OCI-LY7 (cell line): ENCODE measurements around the gene LHX4. TPM values are rescaled to one million over a fixed set of nuclear protein-coding genes. Genes with fewer than 3 reads are reported as not detected.

Experiments
- BruUV-seq: library from RNA; stranded (reverse); fragments of 400-500 nt; replicated peaks from 2 replicates; lab custom pipeline; 2021; lab: Mats Ljungman, UMichigan
- CTCF ChIA-PET: fragments of 300-600 bp; sonication (Branson Sonifier 250); formaldehyde crosslinking; loops from one replicate; lab custom pipeline; 2022; ENCODE audit warnings: antibody characterized with exemption; ENCODE audit not compliant: unreplicated experiment; lab: Charles Lee
- POLR2A ChIA-PET: fragments of 300-600 bp; sonication (Branson Sonifier 250); formaldehyde crosslinking; loops from one replicate; lab custom pipeline; 2022; ENCODE audit warnings: antibody characterized with exemption; lab: Charles Lee
- DNase-seq: peaks from one replicate; pipeline ENCODE4 v3.0.0-alpha.2; 2015; ENCODE audit warnings: low spot score
- H2AFZ ChIP-seq: fragments of 200-600 bp; sonication (generic), shearing (Covaris generic); 2 replicates; pipeline ENCODE4 v1.6.1; 2014; ENCODE audit warnings: mild to moderate bottlenecking, antibody characterized with exemption, low read length, moderate library complexity
- H3K27ac ChIP-seq: fragments of 200-600 bp; sonication (generic); 2 replicates; pipeline ENCODE4 v1.5.1; 2014; ENCODE audit warnings: mixed run types, low read depth, mild to moderate bottlenecking, moderate library complexity, low read length, inconsistent platforms; ENCODE audit not compliant: poor library complexity, severe bottlenecking
- H3K36me3 ChIP-seq: fragments of 200-600 bp; sonication (generic); 2 replicates; pipeline ENCODE4 v1.6.1; 2014; ENCODE audit warnings: mild to moderate bottlenecking, antibody characterized with exemption, low read length, moderate library complexity, mixed read lengths; ENCODE audit not compliant: insufficient read depth
- H3K4me1 ChIP-seq: fragments of 200-600 bp; sonication (generic); 2 replicates; pipeline ENCODE4 v1.5.1; 2014; ENCODE audit warnings: mild to moderate bottlenecking, low read length; ENCODE audit not compliant: insufficient read depth, poor library complexity, severe bottlenecking
- H3K4me2 ChIP-seq: fragments of 200-600 bp; sonication (generic); 2 replicates; pipeline ENCODE4 v1.6.1; 2014; ENCODE audit warnings: mild to moderate bottlenecking, low read length
- H3K4me3 ChIP-seq: fragments of 200-600 bp; sonication (generic); 2 replicates; pipeline ENCODE4 v1.5.1; 2014; ENCODE audit warnings: mild to moderate bottlenecking, low read depth, low read length; ENCODE audit not compliant: poor library complexity, severe bottlenecking
- H3K79me2 ChIP-seq: fragments of 200-600 bp; sonication (generic); 2 replicates; pipeline ENCODE4 v1.6.1; 2016; ENCODE audit warnings: low read depth, mild to moderate bottlenecking, low read length, moderate library complexity, mixed read lengths; ENCODE audit not compliant: insufficient read depth
- H3K9me2 ChIP-seq: fragments of 200-600 bp; sonication (generic); 2 replicates; pipeline ENCODE4 v1.6.1; 2016; ENCODE audit warnings: mild to moderate bottlenecking, low read length, mixed read lengths; ENCODE audit not compliant: insufficient read depth
- H3K9me3 ChIP-seq: fragments of 200-600 bp; sonication (generic); 2 replicates; pipeline ENCODE4 v1.6.1; 2014; ENCODE audit warnings: mild to moderate bottlenecking, mixed run types, low read length, mixed read lengths
- H4K20me1 ChIP-seq: fragments of 200-600 bp; sonication (generic); 2 replicates; pipeline ENCODE4 v1.6.1; 2014; ENCODE audit warnings: mild to moderate bottlenecking, antibody characterized with exemption, low read length, moderate library complexity, mixed read lengths; ENCODE audit not compliant: insufficient read depth
- CTCF ChIP-seq: fragments of 200-600 bp; sonication (generic); conservative IDR thresholded peaks from 2 replicates; pipeline ENCODE4 v1.5.1; 2014; ENCODE audit warnings: mild to moderate bottlenecking, antibody characterized with exemption, low read length, moderate library complexity, mixed read lengths
- EZH2phosphoT487 ChIP-seq: fragments of 200-600 bp; sonication (generic); IDR thresholded peaks from 2 replicates; pipeline ENCODE4 v1.6.1; 2018; ENCODE audit warnings: low read depth, borderline replicate concordance, mild to moderate bottlenecking, mixed run types, antibody characterized with exemption, low read length, moderate library complexity, mixed read lengths
- intact Hi-C: fragments of 100-400 bp; cut with micrococcal nuclease; formaldehyde crosslinking; loops from one replicate; pipeline ENCODE4 v1.10.0; 2022; ENCODE audit not compliant: unreplicated experiment
- total RNA-seq, 2 experiments: library from RNA; depleted of rRNA in 1 of 2; stranded (reverse); fragments of >200 nt in 1 of 2; shearing (Covaris generic) in 1 of 2; gene quantifications; 2 replicates each; pipeline ENCODE4 v1.2.3, GENCODE V29; 2014 to 2022

LHX4 gene
- total RNA-seq, 2 experiments from 2014 or later: 0.06 TPM; not detected in 1

- H4K20me1 ChIP-seq: no peaks in the 10 kb centered on the region
- POLR2A ChIA-PET: no interaction called here
- no peak overlapping the region for H2AFZ ChIP-seq
- no peak overlapping the region for H3K4me3 ChIP-seq
- DNase-seq: no peak
- H3K27ac ChIP-seq: no peak overlapping the region
- BruUV-seq: no TSS peak
- CTCF ChIA-PET: no interaction called here
- TF ChIP-seq CTCF (no peak), EZH2phosphoT487 (no peak)
- H3K4me1 ChIP-seq: no peaks in the 10 kb centered on the region
- H3K4me2 ChIP-seq: no peak overlapping the region
- intact Hi-C loops: no loop called here
- H3K36me3 ChIP-seq: no peaks in the 10 kb centered on the region
- no peaks in the 10 kb centered on the region for H3K9me3 ChIP-seq
- H3K9me2 ChIP-seq: no peaks in the 10 kb centered on the region
- H3K79me2 ChIP-seq: no peaks in the 10 kb centered on the region
Measured at GRCh38 chr1:180265871-180266270, 35.8 kb downstream of the LHX4 start.

GRCh38 chr1:180266275-180267210 lies 36.5 kb downstream of the LHX4 start:
- DNase-seq: no peak
- H3K4me1 ChIP-seq: no peaks in the 10 kb centered on the region
- H3K4me3 ChIP-seq: no peak overlapping the region
- no peak overlapping the region for H3K4me2 ChIP-seq
- no TSS peak for BruUV-seq
- no peaks in the 10 kb centered on the region for H4K20me1 ChIP-seq
- no peak for TF ChIP-seq CTCF
- TF ChIP-seq EZH2phosphoT487: no peak
- POLR2A ChIA-PET: no interaction called here
- CTCF ChIA-PET: interaction anchor here (0.6 kb wide), 1 partner anchor 532 kb away, joined by 3 read pairs; no protein-coding TSS in a partner anchor
- H3K79me2 ChIP-seq: no peaks in the 10 kb centered on the region
- intact Hi-C loops: no loop called here
- no peaks in the 10 kb centered on the region for H3K36me3 ChIP-seq
- H3K9me2 ChIP-seq: no peaks in the 10 kb centered on the region
- H2AFZ ChIP-seq: no peak overlapping the region
- no peak overlapping the region for H3K27ac ChIP-seq
- H3K9me3 ChIP-seq: no peaks in the 10 kb centered on the region

- DNase-seq: no peak
- Histone ChIP-seq H4K20me1 (no peaks in the 10 kb centered on the region), H2AFZ (no peak overlapping the region), H3K4me1 (no peaks in the 10 kb centered on the region), H3K9me2 (no peaks in the 10 kb centered on the region), H3K4me3 (no peak overlapping the region), H3K9me3 (no peaks in the 10 kb centered on the region), H3K36me3 (no peaks in the 10 kb centered on the region), H3K4me2 (no peak overlapping the region), H3K27ac (no peak overlapping the region), H3K79me2 (no peaks in the 10 kb centered on the region)
- POLR2A ChIA-PET: no interaction called here
- TF ChIP-seq EZH2phosphoT487 (no peak), CTCF (no peak)
- no TSS peak for BruUV-seq
- intact Hi-C loops: no loop called here
- CTCF ChIA-PET: no interaction called here
Measured at GRCh38 chr1:180267211-180267561, 37.1 kb downstream of the LHX4 start.
